A549 (cell line): ENCODE data around the gene TCF7L1.
"Not testable (repeated sequence)": the region's sequence is repeated elsewhere in the genome, so short reads cannot be mapped to it uniquely, and the experiment has no call there.

Experiments used
- CEBPB ChIP-seq, 2 experiments: fragments of >200 bp in 1 of 2; sonication (Bioruptor Twin) in 1 of 2; formaldehyde crosslinking in 1 of 2; IDR thresholded peaks; 2 replicates each; pipeline ENCODE4 v1.6.1; 2012 to 2016
- EHMT2 ChIP-seq: fragments of 200-600 bp; sonication (generic); IDR thresholded peaks from 2 replicates; pipeline ENCODE4 v1.6.1; 2016; ENCODE audit warnings: antibody characterized with exemption, low read depth, mild to moderate bottlenecking, moderate library complexity
- EP300 ChIP-seq, 2 experiments: fragments of >200 bp; sonication (Bioruptor Twin); formaldehyde crosslinking; IDR thresholded peaks; 2 replicates in 1 of 2; 3 replicates in 1 of 2; pipeline ENCODE4 v1.6.1; 2016 to 2017
- HEYL ChIP-seq: fragments of 250-450 bp; sonication (Bioruptor Pico); IDR thresholded peaks from 2 replicates; pipeline ENCODE4 v1.8.0; 2021; ENCODE audit warnings: mild to moderate bottlenecking, moderate library complexity
- HMGXB4 ChIP-seq: fragments of 250-450 bp; sonication (Bioruptor Pico); IDR thresholded peaks from 2 replicates; pipeline ENCODE4 v1.5.0; 2021; ENCODE audit warnings: mild to moderate bottlenecking, moderate library complexity, borderline replicate concordance
- JUN ChIP-seq, 2 experiments: fragments of >200 bp; sonication (Bioruptor Twin); formaldehyde crosslinking; IDR thresholded peaks; 2 replicates in 1 of 2; 3 replicates in 1 of 2; pipeline ENCODE4 v1.6.1; 2016 to 2017
- JUNB ChIP-seq: fragments of >200 bp; sonication (Bioruptor Twin); formaldehyde crosslinking; IDR thresholded peaks from 2 replicates; pipeline ENCODE4 v1.6.1; 2016
- KDM1A ChIP-seq: fragments of 200-600 bp; sonication (generic); IDR thresholded peaks from 2 replicates; pipeline ENCODE4 v1.6.1; 2016; ENCODE audit warnings: low read depth, mild to moderate bottlenecking
- POLR2A ChIP-seq: IDR thresholded peaks from 2 replicates; pipeline ENCODE4 v1.6.1; 2012; ENCODE audit warnings: mild to moderate bottlenecking, low read length
- RAD21 ChIP-seq, 2 experiments: fragments of >200 bp in 1 of 2; sonication (Bioruptor Twin) in 1 of 2; formaldehyde crosslinking in 1 of 2; IDR thresholded peaks in 1 of 2; conservative IDR thresholded peaks in 1 of 2; 2 replicates in 1 of 2; 3 replicates in 1 of 2; pipeline ENCODE4 v1.6.1; 2012 to 2018; ENCODE audit warnings: inconsistent platforms in 1 of 2
- USF2 ChIP-seq: fragments of 450-650 bp; IDR thresholded peaks from 2 replicates; pipeline ENCODE4 v1.6.1; 2014; ENCODE audit warnings: antibody characterized with exemption
- ZC3H11A ChIP-seq: fragments of 450-650 bp; IDR thresholded peaks from 2 replicates; pipeline ENCODE4 v1.6.1; 2014; ENCODE audit warnings: antibody characterized with exemption, mild to moderate bottlenecking
- TF ChIP-seq, protein P1 (sequence below): fragments of >200 bp; sonication (Bioruptor Twin); formaldehyde crosslinking; IDR thresholded peaks from 3 replicates; pipeline ENCODE4 v1.5.1; 2016

GRCh38 chr2:85329701-85330100, 196.5 kb downstream of the TCF7L1 start:
- TF ChIP-seq USF2; POLR2A; KDM1A; EHMT2; HEYL (CRISPR knock-in tag); ZC3H11A; RAD21 (conservative IDR thresholded peaks at IDR 0.05 in 1 of 2, IDR thresholded peaks at IDR 0.05 in 1 of 2); CEBPB (IDR thresholded peaks at IDR 0.05); EP300 (IDR thresholded peaks at IDR 0.05); HMGXB4 (CRISPR knock-in tag); JUNB; JUN (IDR thresholded peaks at IDR 0.05): not testable (repeated sequence)
- TF ChIP-seq, protein P1, sequence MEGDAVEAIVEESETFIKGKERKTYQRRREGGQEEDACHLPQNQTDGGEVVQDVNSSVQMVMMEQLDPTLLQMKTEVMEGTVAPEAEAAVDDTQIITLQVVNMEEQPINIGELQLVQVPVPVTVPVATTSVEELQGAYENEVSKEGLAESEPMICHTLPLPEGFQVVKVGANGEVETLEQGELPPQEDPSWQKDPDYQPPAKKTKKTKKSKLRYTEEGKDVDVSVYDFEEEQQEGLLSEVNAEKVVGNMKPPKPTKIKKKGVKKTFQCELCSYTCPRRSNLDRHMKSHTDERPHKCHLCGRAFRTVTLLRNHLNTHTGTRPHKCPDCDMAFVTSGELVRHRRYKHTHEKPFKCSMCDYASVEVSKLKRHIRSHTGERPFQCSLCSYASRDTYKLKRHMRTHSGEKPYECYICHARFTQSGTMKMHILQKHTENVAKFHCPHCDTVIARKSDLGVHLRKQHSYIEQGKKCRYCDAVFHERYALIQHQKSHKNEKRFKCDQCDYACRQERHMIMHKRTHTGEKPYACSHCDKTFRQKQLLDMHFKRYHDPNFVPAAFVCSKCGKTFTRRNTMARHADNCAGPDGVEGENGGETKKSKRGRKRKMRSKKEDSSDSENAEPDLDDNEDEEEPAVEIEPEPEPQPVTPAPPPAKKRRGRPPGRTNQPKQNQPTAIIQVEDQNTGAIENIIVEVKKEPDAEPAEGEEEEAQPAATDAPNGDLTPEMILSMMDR = not testable (repeated sequence)
